K562 (cell line): ENCODE data around the gene ALOX12B. TPM values are rescaled to one million over a fixed set of nuclear protein-coding genes. Genes with fewer than 3 reads are reported as not detected.

Source experiments
- ARID3B ChIP-seq: fragments of 250-450 bp; sonication (Bioruptor Pico); IDR thresholded peaks from 2 replicates; pipeline ENCODE4 v1.4.0; 2020; ENCODE audit warnings: borderline replicate concordance
- CCNT2 ChIP-seq: IDR thresholded peaks from 2 replicates; pipeline ENCODE4 v1.6.1; 2011; ENCODE audit warnings: borderline replicate concordance, low read depth, mild to moderate bottlenecking, moderate library complexity, mixed read lengths, low read length; ENCODE audit not compliant: insufficient read length; ENCODE audit errors: extremely low read depth
- CHD4 ChIP-seq: fragments of 200-600 bp; sonication (generic); IDR thresholded peaks from 3 replicates; pipeline ENCODE4 v1.6.1; 2012; ENCODE audit warnings: low read depth, mild to moderate bottlenecking, mixed read lengths, low read length, inconsistent platforms; ENCODE audit not compliant: insufficient read depth, insufficient replicate concordance, poor library complexity, severe bottlenecking
- CREM ChIP-seq: IDR thresholded peaks from 2 replicates; pipeline ENCODE4 v1.6.1; 2014; ENCODE audit warnings: antibody characterized with exemption, low read depth
- HEY1 ChIP-seq: fragments of 250-450 bp; sonication (Bioruptor Pico); IDR thresholded peaks from 2 replicates; pipeline ENCODE4 v1.5.0; 2020; ENCODE audit warnings: mild to moderate bottlenecking, moderate library complexity, borderline replicate concordance
- MYC ChIP-seq, 2 experiments: fragments of 250-450 bp in 1 of 2; sonication (Bioruptor Pico) in 1 of 2; IDR thresholded peaks; 2 replicates each; pipeline versions ENCODE4 v1.5.1 to v1.6.1; 2012 to 2021; ENCODE audit warnings: low read depth in 2 of 2, borderline replicate concordance in 1 of 2, improper control_type of control experiment in 1 of 2, low read length in 1 of 2, mild to moderate bottlenecking in 1 of 2, moderate library complexity in 1 of 2
- NFRKB ChIP-seq: fragments of 450-650 bp; IDR thresholded peaks from 2 replicates; pipeline ENCODE4 v1.6.1; 2016; ENCODE audit warnings: low read depth
- OTX1 ChIP-seq: fragments of 450-650 bp; formaldehyde crosslinking; IDR thresholded peaks from 2 replicates; pipeline ENCODE4 v1.4.0; 2022; ENCODE audit warnings: mild to moderate bottlenecking
- PRMT5 ChIP-seq: sonication (generic); formaldehyde crosslinking; IDR thresholded peaks from 2 replicates; pipeline ENCODE4 v1.5.0; 2020; ENCODE audit warnings: missing genetic modification reagents
- SUPT5H ChIP-seq: fragments of 450-650 bp; IDR thresholded peaks from 2 replicates; pipeline ENCODE4 v1.6.1; 2016
- TARDBP ChIP-seq: fragments of 450-650 bp; IDR thresholded peaks from 2 replicates; pipeline ENCODE4 v1.6.1; 2016
- TFAP4 ChIP-seq: sonication (generic); formaldehyde crosslinking; IDR thresholded peaks from 2 replicates; pipeline ENCODE4 v1.8.0; 2022; ENCODE audit warnings: missing genetic modification reagents, mild to moderate bottlenecking, moderate library complexity, borderline replicate concordance
- THRAP3 ChIP-seq: fragments of 450-650 bp; IDR thresholded peaks from 2 replicates; pipeline ENCODE4 v1.6.1; 2016; ENCODE audit warnings: mild to moderate bottlenecking, inconsistent platforms, borderline replicate concordance
- ZNF318 ChIP-seq, 2 experiments: fragments of 450-650 bp; IDR thresholded peaks; 2 replicates each; pipeline ENCODE4 v1.6.1; 2016; ENCODE audit warnings: mild to moderate bottlenecking in 2 of 2, borderline replicate concordance in 1 of 2, low read depth in 1 of 2, moderate library complexity in 1 of 2
- ZNF445 ChIP-seq: fragments of 250-450 bp; sonication (Bioruptor Pico); IDR thresholded peaks from 2 replicates; pipeline ENCODE4 v1.4.0; 2020; ENCODE audit warnings: low read depth, mild to moderate bottlenecking, moderate library complexity
- ZNF586 ChIP-seq: fragments of 450-650 bp; formaldehyde crosslinking; conservative IDR thresholded peaks from 2 replicates; pipeline ENCODE4 v1.4.0; 2020; ENCODE audit warnings: mild to moderate bottlenecking, moderate library complexity
- polyA plus RNA-seq, 8 experiments: library from polyadenylated mRNA; depleted of rRNA in 4 of 8; stranded (reverse) in 5 of 8; unstranded in 3 of 8; fragments of >200 nt; fragmentation: Nextera tagmentation in 2 of 8; fragmentation: Illumina TruSeq in 1 of 8; extraction: Ambion mirVana in 2 of 8; extraction: Trizol in 1 of 8; gene quantifications; 2 replicates each; pipeline versions ENCODE4 v1.2.1 to v1.2.3, GENCODE V29; 2011 to 2014; ENCODE audit warnings: inconsistent platforms in 1 of 8, missing spikeins in 1 of 8
- total RNA-seq, 7 experiments: library from RNA; depleted of rRNA in 6 of 7; stranded (reverse); fragments of >200 nt in 6 of 7; fragmentation: Illumina TruSeq in 2 of 7; extraction: Trizol in 2 of 7; gene quantifications; 2 replicates each; pipeline versions ENCODE4 v1.2.1 to v1.2.3, GENCODE V29; 2011 to 2021; ENCODE audit warnings: low replicate concordance in 1 of 7

ALOX12B gene
- total and polyA plus RNA-seq, 9 of the 15 experiments (the other 6 are each of a cell fraction or from before 2014, with no cell fraction given) = not detected

GRCh38 chr17:8121681-8122421 is 34.3 kb upstream of the ALOX12B start (continued):
- TF ChIP-seq ZNF318 (IDR thresholded peaks at IDR 0.05; ENCODE audit: borderline replicate concordance in 1 of 2, low read depth in 1 of 2) (no peak), ZNF586 (CRISPR knock-in tag) (no peak), CHD4 (no peak), TFAP4 (CRISPR knock-in tag) (peak; percentile 47; the same call in 1 of the 2 replicates), ZNF445 (no peak), CCNT2 (peak; percentile 46), NFRKB (no peak), ARID3B (CRISPR knock-in tag) (no peak), MYC (IDR thresholded peaks at IDR 0.05; ENCODE audit: low read depth, low read length) (0 out of 2 replicates have a peak, but pooled peaks have one; percentile 30), MYC (CRISPR knock-in tag; IDR thresholded peaks at IDR 0.05; ENCODE audit: borderline replicate concordance, low read depth) (no peak), PRMT5 (CRISPR knock-in tag) (no peak), THRAP3 (no peak), SUPT5H (no peak), OTX1 (CRISPR knock-in tag) (no peak), CREM (0 out of 2 replicates have a peak, but pooled peaks have one; percentile 4), TARDBP (0 out of 2 replicates have a peak, but pooled peaks have one; percentile 35), HEY1 (CRISPR knock-in tag) (no peak)
